GM21360 (cell line): ENCODE results near the gene CHD1L.
"Not testable (repeated sequence)": the region's sequence is repeated elsewhere in the genome, so short reads cannot be mapped to it uniquely, and the experiment has no call there.

Source experiments
- ATAC-seq: cut with Tn5 transposase; IDR thresholded peaks from one replicate; pipeline ENCODE4 v1.9.1; 2021; ENCODE audit warnings: mild to moderate bottlenecking, moderate library complexity; ENCODE audit not compliant: unreplicated experiment

Gene CHD1L

GRCh38 chr1:147242449-147243227, at the start of gene CHD1L:
TSS of gene CHD1L (plus strand) at chr1:147242684. CDS start at chr1:147242704, 20 bp downstream.
- peak; percentile 81 for ATAC-seq

GRCh38 chr1:147197324-147197723, 45.2 kb upstream of the CHD1L start:
- not testable (repeated sequence) for ATAC-seq

- no peak for ATAC-seq
These were observed 41.2 kb upstream of the CHD1L start for GRCh38 chr1:147201276-147201675.

GRCh38 chr1:147201786-147202185, 40.7 kb upstream of the CHD1L start:
- no peak for ATAC-seq

GRCh38 chr1:147202576-147202975, 39.9 kb upstream of the CHD1L start:
- ATAC-seq: no peak

GRCh38 chr1:147204080-147204479, 38.4 kb upstream of the CHD1L start:
- no peak for ATAC-seq

GRCh38 chr1:147207192-147207591, 35.3 kb upstream of the CHD1L start:
- no peak for ATAC-seq

- ATAC-seq: no peak
These were observed 33.9 kb upstream of the CHD1L start for GRCh38 chr1:147208619-147209018.

- no peak for ATAC-seq
These were observed 32.4 kb upstream of the CHD1L start for GRCh38 chr1:147209825-147210821.

GRCh38 chr1:147210987-147211386, 31.5 kb upstream of the CHD1L start:
- no peak for ATAC-seq

- no peak for ATAC-seq
These were observed 30.9 kb upstream of the CHD1L start for GRCh38 chr1:147211577-147211976.

- no peak for ATAC-seq
These were observed 29.2 kb upstream of the CHD1L start for GRCh38 chr1:147213271-147213670.

- ATAC-seq: no peak
These were observed 28.2 kb upstream of the CHD1L start for GRCh38 chr1:147214325-147214724.

- ATAC-seq: no peak
These were observed 27.5 kb upstream of the CHD1L start for GRCh38 chr1:147214842-147215539.

GRCh38 chr1:147215540-147215916, 27.0 kb upstream of the CHD1L start:
- ATAC-seq: no peak

- no peak for ATAC-seq
These were observed 26.4 kb upstream of the CHD1L start for GRCh38 chr1:147216124-147216523.

GRCh38 chr1:147217141-147217540, 25.3 kb upstream of the CHD1L start:
- ATAC-seq: no peak

GRCh38 chr1:147218606-147219005, 23.9 kb upstream of the CHD1L start:
- ATAC-seq: no peak

- ATAC-seq: no peak
These were observed 18.5 kb upstream of the CHD1L start for GRCh38 chr1:147223740-147224615.

GRCh38 chr1:147225193-147225730, 17.2 kb upstream of the CHD1L start, which contains the start of gene FMO5:
TSS of gene FMO5 (minus strand) at chr1:147225339. CDS start at chr1:147225029, 310 bp downstream.
- peak; percentile 74 for ATAC-seq
